Kidney epithelial cell (primary cell): ENCODE results near the gene ATP13A3. TPM values are rescaled to one million over a fixed set of nuclear protein-coding genes. Genes with fewer than 3 reads are reported as not detected.

Experiments
- DNase-seq: peaks from one replicate; pipeline ENCODE4 v3.0.0-alpha.2; 2010; ENCODE audit warnings: low read depth
- H3K27me3 ChIP-seq: 2 replicates; pipeline ENCODE4 v1.6.0; 2011; ENCODE audit warnings: low read length; ENCODE audit not compliant: control insufficient read depth, insufficient read depth
- H3K36me3 ChIP-seq: 2 replicates; pipeline ENCODE4 v1.5.1; 2011; ENCODE audit warnings: low read length; ENCODE audit not compliant: control insufficient read depth, insufficient read depth
- H3K4me3 ChIP-seq: 2 replicates; pipeline ENCODE4 v1.5.1; 2011; ENCODE audit warnings: low read depth, mild to moderate bottlenecking, control low read depth, low read length
- CTCF ChIP-seq: IDR thresholded peaks from 2 replicates; pipeline ENCODE4 v1.5.1; 2011; ENCODE audit warnings: mild to moderate bottlenecking, moderate library complexity, low read length, control low read depth, inconsistent platforms; ENCODE audit not compliant: insufficient read depth, poor library complexity, severe bottlenecking
- total RNA-seq: library from RNA; depleted of rRNA; stranded (reverse); fragments of >200 nt; gene quantifications from 2 replicates; pipeline ENCODE4 v1.2.3, GENCODE V29; 2015

The ATP13A3 gene
- total RNA-seq, 1 donor from 2014 or later: 324 TPM

DNA sequence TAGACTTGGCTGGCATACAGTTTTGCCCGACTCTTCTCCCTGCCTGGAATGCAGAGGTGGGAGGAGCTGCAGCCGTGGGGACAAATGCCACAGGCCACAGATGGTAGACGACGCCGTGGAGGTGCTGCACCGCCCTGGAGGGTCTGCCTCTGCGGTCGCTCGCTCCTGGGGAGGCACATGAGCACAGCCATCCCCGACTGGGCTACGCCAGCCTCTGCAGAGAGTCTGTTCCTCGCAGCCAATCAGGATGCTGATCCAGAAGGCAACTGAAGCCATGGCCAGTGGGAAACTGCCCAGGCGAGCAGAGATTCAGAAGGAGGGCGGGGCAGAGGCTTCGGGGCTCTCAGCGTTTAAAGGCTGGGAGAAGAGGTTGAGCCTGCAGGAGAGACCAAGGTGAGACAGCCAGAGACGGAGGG lies 105.3 kb downstream of the ATP13A3 start:
- H3K36me3 ChIP-seq: no peaks in the 10 kb centered on the region
- peaks cover 25% of the 10 kb centered on the region for H3K27me3 ChIP-seq
- peak overlapping the region; percentile 17 for H3K4me3 ChIP-seq
- TF ChIP-seq CTCF: no peak
- DNase-seq: no peak

GRCh38 chr3:194380326-194380725 lies 106.5 kb downstream of the ATP13A3 start:
- no peak for DNase-seq
- TF ChIP-seq CTCF: no peak
- no peak overlapping the region for H3K4me3 ChIP-seq
- H3K36me3 ChIP-seq: no peaks in the 10 kb centered on the region
- peaks cover 26% of the 10 kb centered on the region for H3K27me3 ChIP-seq

GRCh38 chr3:194379651-194380050 lies 107.2 kb downstream of the ATP13A3 start:
- no peak overlapping the region for H3K4me3 ChIP-seq
- TF ChIP-seq CTCF: no peak
- DNase-seq: no peak
- no peaks in the 10 kb centered on the region for H3K36me3 ChIP-seq
- H3K27me3 ChIP-seq: peaks cover 26% of the 10 kb centered on the region

DNA sequence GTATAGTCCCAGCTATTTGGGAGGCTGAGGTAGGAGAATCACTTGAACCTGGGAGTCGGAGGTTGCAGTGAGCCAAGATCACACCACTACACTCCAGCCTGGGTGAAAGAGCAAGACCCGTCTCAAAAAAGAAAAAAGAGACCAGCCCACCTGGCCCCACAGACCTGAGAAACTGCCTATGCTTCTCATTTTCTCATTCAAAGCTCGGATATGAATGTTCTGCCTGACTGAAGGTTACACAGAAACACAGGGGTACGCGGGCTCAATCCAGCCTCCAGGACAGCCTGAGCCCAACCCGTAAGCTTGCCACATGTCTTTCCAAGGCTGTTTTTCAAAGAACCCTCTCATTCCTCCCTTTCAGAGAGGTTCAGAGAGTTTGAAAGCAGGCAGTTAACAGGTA lies 107.6 kb downstream of the ATP13A3 start:
- TF ChIP-seq CTCF: no peak
- H3K4me3 ChIP-seq: no peak overlapping the region
- no peaks in the 10 kb centered on the region for H3K36me3 ChIP-seq
- no peak for DNase-seq
- H3K27me3 ChIP-seq: peaks cover 22% of the 10 kb centered on the region

DNA sequence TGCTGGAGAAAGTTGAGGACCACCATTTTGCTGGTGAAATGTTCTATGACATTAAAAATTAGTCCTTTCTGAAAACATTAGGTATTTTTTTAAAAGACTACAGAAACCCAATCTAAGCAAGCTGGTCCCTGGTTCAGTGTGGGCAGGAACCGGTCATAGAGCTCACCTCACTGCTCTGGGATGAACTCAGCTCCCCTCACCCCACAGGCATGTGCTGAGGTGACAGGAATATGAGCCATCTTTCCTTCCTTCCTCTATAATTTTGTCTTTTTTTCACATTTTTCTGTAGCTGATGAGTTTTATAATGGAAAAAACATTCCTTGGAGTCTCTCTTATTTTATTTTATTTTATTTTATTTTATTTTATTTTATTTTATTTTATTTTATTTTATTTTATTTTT lies 109.1 kb downstream of the ATP13A3 start:
- TF ChIP-seq CTCF: no peak
- H3K4me3 ChIP-seq: no peak overlapping the region
- H3K27me3 ChIP-seq: peaks cover 15% of the 10 kb centered on the region

DNA sequence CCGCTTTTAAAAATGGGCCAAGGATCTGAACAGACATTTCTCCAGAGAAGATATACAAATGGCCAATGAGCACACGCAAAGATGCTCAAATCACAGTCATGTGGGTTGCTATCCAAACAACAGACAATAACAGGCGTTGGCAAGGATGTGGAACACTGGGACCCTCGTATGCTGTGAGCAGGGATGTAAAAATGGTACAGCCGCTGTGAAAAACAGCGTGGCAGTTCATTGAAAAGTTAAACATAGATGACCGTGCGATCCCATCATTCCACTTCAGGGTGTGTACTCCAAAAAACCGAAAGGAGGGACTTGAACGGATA lies 110.6 kb downstream of the ATP13A3 start:
- no peak overlapping the region for H3K4me3 ChIP-seq
- H3K27me3 ChIP-seq: peaks cover 14% of the 10 kb centered on the region
- no peak for TF ChIP-seq CTCF
- DNase-seq: no peak
- no peaks in the 10 kb centered on the region for H3K36me3 ChIP-seq

More for the DNA sequence above, 109.1 kb downstream of the ATP13A3 start:
- no peaks in the 10 kb centered on the region for H3K36me3 ChIP-seq
- DNase-seq: no peak
